Fibroblast of the aortic adventitia (primary cell): ENCODE measurements around the gene MAPK13. TPM values are rescaled to one million over a fixed set of nuclear protein-coding genes. Genes with fewer than 3 reads are reported as not detected.

Experiments used
- DNase-seq: peaks from one replicate; pipeline ENCODE4 v3.0.0-alpha.2; 2010; ENCODE audit warnings: low read depth
- H3K4me3 ChIP-seq: 2 replicates; pipeline ENCODE4 v1.5.1; 2011; ENCODE audit warnings: low read depth, mild to moderate bottlenecking, control low read depth, low read length, moderate library complexity
- CTCF ChIP-seq: IDR thresholded peaks from 2 replicates; pipeline ENCODE4 v1.5.1; 2011; ENCODE audit warnings: mild to moderate bottlenecking, low read length, control low read depth, inconsistent platforms; ENCODE audit not compliant: insufficient read depth
- total RNA-seq: library from RNA; depleted of rRNA; stranded (reverse); fragments of >200 nt; gene quantifications from 2 replicates; pipeline ENCODE4 v1.2.3, GENCODE V29; 2012; ENCODE audit warnings: low replicate concordance

The MAPK13 gene
- total RNA-seq, 1 donor, result 15.6 TPM

- no peak for DNase-seq
- no peak overlapping the region for H3K4me3 ChIP-seq
- no peak for TF ChIP-seq CTCF
Measured at GRCh38 chr6:36095497-36096391, 34.6 kb upstream of the MAPK13 start.

- TF ChIP-seq CTCF, result no peak
- H3K4me3 ChIP-seq, result no peak overlapping the region
- no peak for DNase-seq
Measured at GRCh38 chr6:36098253-36098919, 31.9 kb upstream of the MAPK13 start.

DNA sequence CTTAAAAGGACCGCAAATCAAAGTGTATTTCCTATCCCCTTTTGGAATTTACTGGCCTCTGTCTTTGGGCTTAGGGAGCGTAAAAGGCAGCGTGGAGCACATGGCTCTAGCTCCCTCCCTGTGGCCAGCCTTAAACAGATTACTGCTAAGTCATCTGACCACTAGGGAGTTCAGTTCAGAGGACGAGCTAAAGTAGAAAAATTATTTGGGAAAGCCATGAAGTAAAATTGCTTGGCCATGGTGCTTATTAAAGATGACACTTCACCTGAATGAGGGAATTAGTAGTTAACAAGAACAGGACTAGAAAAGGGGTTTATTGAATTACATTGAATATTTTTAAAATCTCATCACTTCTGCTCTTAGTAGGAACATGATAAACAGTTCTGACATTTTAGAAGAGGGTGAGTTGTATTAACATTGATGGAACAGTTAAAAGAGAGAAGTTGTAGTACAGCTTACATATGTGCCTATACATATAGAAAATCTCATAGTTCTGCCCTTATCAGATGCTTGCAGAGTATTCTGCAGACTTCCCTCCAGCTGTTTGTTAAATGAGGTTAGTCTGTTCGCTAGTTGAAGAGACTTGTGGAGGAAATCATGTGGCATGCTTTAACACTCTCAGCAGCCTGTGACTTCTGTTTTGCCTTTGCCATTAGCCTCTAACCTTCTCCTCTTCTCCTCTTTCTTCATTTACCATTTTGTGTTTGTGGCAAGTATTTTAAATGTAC is 31.2 kb upstream of the MAPK13 start:
- H3K4me3 ChIP-seq, result no peak overlapping the region
- peak; percentile 11 for TF ChIP-seq CTCF
- peak; percentile 29 for DNase-seq

DNA sequence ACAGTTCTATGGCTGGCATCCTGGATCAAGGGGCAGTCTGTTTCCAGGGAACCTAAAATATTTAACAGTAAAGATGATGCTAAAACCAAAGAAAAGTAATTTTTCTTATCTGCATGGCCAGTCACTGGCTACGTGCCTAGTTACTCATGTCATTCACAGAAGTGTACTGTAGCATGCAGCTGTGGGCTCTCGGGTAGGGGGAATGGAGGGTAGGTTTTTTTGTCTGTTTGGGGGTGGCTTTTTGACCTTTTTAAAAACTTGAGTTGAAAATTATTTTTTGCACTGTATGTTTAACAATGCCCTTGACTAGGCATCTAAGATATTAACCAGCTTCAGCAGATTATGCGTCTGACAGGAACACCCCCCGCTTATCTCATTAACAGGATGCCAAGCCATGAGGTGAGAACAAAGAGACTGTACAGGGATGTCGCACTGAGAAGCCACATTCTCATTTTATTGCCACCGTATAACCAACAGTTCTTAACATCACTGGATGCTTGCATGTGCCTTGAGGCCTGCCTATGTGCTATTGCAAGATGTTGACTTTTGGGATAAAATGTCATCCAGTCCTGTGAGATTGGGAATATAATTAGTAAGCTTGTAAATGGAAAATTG is 30.3 kb upstream of the MAPK13 start:
- TF ChIP-seq CTCF, result no peak
- no peak overlapping the region for H3K4me3 ChIP-seq
- peak; percentile 30 for DNase-seq

DNA sequence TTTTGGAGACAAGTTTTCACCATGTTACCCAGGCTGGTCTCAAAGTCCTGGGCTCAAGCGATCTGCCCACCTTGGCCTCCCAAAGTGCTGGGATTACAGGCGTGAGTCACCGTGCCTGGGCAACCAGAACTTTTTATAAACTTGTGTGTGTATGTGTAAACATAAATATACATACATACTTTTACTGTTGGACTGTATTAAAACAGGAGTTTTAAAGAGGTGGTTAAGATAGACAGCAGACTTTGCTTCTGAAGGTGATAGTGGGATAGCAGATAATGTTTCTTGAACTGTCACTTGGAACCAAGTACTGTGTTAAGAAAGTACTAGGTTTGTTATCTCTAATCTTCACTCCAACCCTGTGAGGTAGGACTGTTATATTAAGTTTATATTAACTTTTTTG is 28.6 kb upstream of the MAPK13 start:
- no peak for DNase-seq
- H3K4me3 ChIP-seq, result no peak overlapping the region
- TF ChIP-seq CTCF, result no peak

GRCh38 chr6:36102853-36103252 is 27.5 kb upstream of the MAPK13 start:
- no peak overlapping the region for H3K4me3 ChIP-seq
- TF ChIP-seq CTCF, result no peak
- no peak for DNase-seq
